ENCODE results near the gene VPS35. TPM values are rescaled to one million over a fixed set of nuclear protein-coding genes. Genes with fewer than 3 reads are reported as not detected.

Gene VPS35
- total and polyA plus RNA-seq, 8 donors, result 6.6 to 49.9 (median 30.9) TPM

- Histone ChIP-seq H3K36me3 (no peaks in the 10 kb centered on the region), H3K27ac (no peak overlapping the region), H3K4me1 (no peaks in the 10 kb centered on the region), H3K9me3 (no peaks in the 10 kb centered on the region), H3K4me3 (no peak overlapping the region), H3K27me3 (no peaks in the 10 kb centered on the region)
- FAIRE-seq (no peak), ATAC-seq (no peak), DNase-seq (no peak)
- no peak for TF ChIP-seq CTCF (IDR thresholded peaks at IDR 0.05)
- 67 to 70% methylated on average over 4 of the region's 4 CpGs for WGBS, 2 donors
- intact Hi-C loops (cut with DNase I), result no loop called here
These were observed 75.0 kb downstream of the VPS35 start for GRCh38 chr16:46614006-46614405.

- no peak for FAIRE-seq
- no peak for DNase-seq
- Histone ChIP-seq H3K9me3 (no peaks in the 10 kb centered on the region), H3K27ac (no peak overlapping the region), H3K4me3 (no peak overlapping the region), H3K4me1 (no peaks in the 10 kb centered on the region), H3K27me3 (no peaks in the 10 kb centered on the region), H3K36me3 (no peaks in the 10 kb centered on the region)
- 86 to 90% methylated on average over 2 of the region's 2 CpGs for WGBS, 2 donors
- intact Hi-C loops (cut with DNase I), result no loop called here
- TF ChIP-seq CTCF (IDR thresholded peaks at IDR 0.05), result no peak
- ATAC-seq, result no peak
These were observed 75.6 kb downstream of the VPS35 start for GRCh38 chr16:46613352-46613751.

GRCh38 chr16:46612121-46612520, 76.9 kb downstream of the VPS35 start:
- no peaks in the 10 kb centered on the region for H3K36me3 ChIP-seq
- no peaks in the 10 kb centered on the region for H3K9me3 ChIP-seq
- DNase-seq (no peak), FAIRE-seq (no peak), ATAC-seq (no peak)
- H3K27ac ChIP-seq, result no peak overlapping the region
- no peaks in the 10 kb centered on the region for H3K27me3 ChIP-seq
- no peak overlapping the region for H3K4me3 ChIP-seq
- WGBS, 2 donors, result 65 to 88% methylated on average over 3 of the region's 3 CpGs
- TF ChIP-seq CTCF (IDR thresholded peaks at IDR 0.05), result no peak
- intact Hi-C loops (cut with DNase I), result no loop called here
- no peaks in the 10 kb centered on the region for H3K4me1 ChIP-seq

GRCh38 chr16:46607529-46607928, 81.4 kb downstream of the VPS35 start:
- H3K9me3 ChIP-seq, result no peaks in the 10 kb centered on the region
- no peaks in the 10 kb centered on the region for H3K27me3 ChIP-seq
- no peak for DNase-seq
- no peaks in the 10 kb centered on the region for H3K4me1 ChIP-seq
- peak; percentile 47 for FAIRE-seq
- 39 to 56% methylated on average over 1 of the region's 1 CpG for WGBS, 2 donors
- TF ChIP-seq CTCF (IDR thresholded peaks at IDR 0.05), result peak in 2 of 4 donors; percentile 15 to 17
- no peak overlapping the region for H3K27ac ChIP-seq
- intact Hi-C loops (cut with DNase I), result no loop called here
- H3K36me3 ChIP-seq, result no peaks in the 10 kb centered on the region
- H3K4me3 ChIP-seq, result no peak overlapping the region
- peak in 2 of 4 donors; percentile 56 to 60 for ATAC-seq

- DNase-seq, result no peak
- intact Hi-C loops (cut with DNase I), result no loop called here
These were observed 82.7 kb downstream of the VPS35 start for GRCh38 chr16:46606231-46606630.

More at GRCh38 chr16:46606231-46606630, 82.7 kb downstream of the VPS35 start:
- Histone ChIP-seq H3K27me3 (no peaks in the 10 kb centered on the region), H3K9me3 (no peaks in the 10 kb centered on the region), H3K27ac (no peak overlapping the region), H3K36me3 (no peaks in the 10 kb centered on the region), H3K4me1 (no peaks in the 10 kb centered on the region), H3K4me3 (no peak overlapping the region)
- WGBS, 2 donors, result 76 to 85% methylated on average over 5 of the region's 5 CpGs
- ATAC-seq, result no peak
- no peak for FAIRE-seq
- no peak for TF ChIP-seq CTCF (IDR thresholded peaks at IDR 0.05)

Other genes with a start within 250 kb of the VPS35 start
- gene SHCBP1, start 67.8 kb downstream of the VPS35 start, total RNA-seq, result under 1 TPM in 5 of 6 donors, not detected in 1; 0.41 to 0.86 (median 0.49) TPM
- gene SHCBP1, start 67.8 kb downstream of the VPS35 start, polyA plus RNA-seq, result under 1 TPM; 0.04 to 0.35 TPM
- gene ORC6, start 481 bp upstream of the VPS35 start, total RNA-seq, result 1 to 10 TPM in 1 of 6 donors, under 1 TPM in 5; 0.09 to 1.2 (median 0.53) TPM
- gene ORC6, start 481 bp upstream of the VPS35 start, polyA plus RNA-seq, result under 1 TPM; 0.52 to 0.72 TPM
- under 1 TPM; 0.12 to 0.37 (median 0.24) TPM for gene MYLK3, start 59.2 kb upstream of the VPS35 start, total RNA-seq
- under 1 TPM; 0.11 to 0.14 TPM for gene MYLK3, start 59.2 kb upstream of the VPS35 start, polyA plus RNA-seq
- 1 to 10 TPM; 1.9 to 3.1 (median 2.3) TPM for gene C16orf87, start 142.0 kb upstream of the VPS35 start, total RNA-seq
- gene C16orf87, start 142.0 kb upstream of the VPS35 start, polyA plus RNA-seq, result 1 to 10 TPM; 1.0 to 2.3 TPM
- 100 to 1,000 TPM in 2 of 6 donors, 10 to 100 TPM in 4; 29.7 to 122 (median 60.5) TPM for gene GPT2, start 195.2 kb upstream of the VPS35 start, total RNA-seq
- 10 to 100 TPM; 91.8 to 95.6 TPM for gene GPT2, start 195.2 kb upstream of the VPS35 start, polyA plus RNA-seq